Liver (tissue), 9 donors: ENCODE data around the gene EPGN. TPM values are rescaled to one million over a fixed set of nuclear protein-coding genes. Genes with fewer than 3 reads are reported as not detected.

Experiments used
- DNase-seq: peaks from one replicate; pipeline ENCODE4 v3.0.0-alpha.2; 2017; ENCODE audit warnings: low spot score
- H3K27ac ChIP-seq, 2 donors: one replicate each; pipeline ENCODE4 v1.7.0; 2013; ENCODE audit warnings: inconsistent platforms in 2 of 2, low read length in 2 of 2, control low read depth in 1 of 2, low read depth in 1 of 2, mild to moderate bottlenecking in 1 of 2
- H3K27me3 ChIP-seq, 4 donors: one replicate each; pipeline versions ENCODE4 v1.6.1 to v1.7.0; 2013; ENCODE audit warnings: low read length in 3 of 4, inconsistent platforms in 1 of 4, mild to moderate bottlenecking in 1 of 4, moderate library complexity in 1 of 4; ENCODE audit not compliant: control insufficient read depth in 4 of 4, insufficient read depth in 4 of 4
- H3K36me3 ChIP-seq, 4 donors: one replicate each; pipeline versions ENCODE4 v1.6.1 to v1.7.0; 2013; ENCODE audit warnings: low read length in 3 of 4, mild to moderate bottlenecking in 3 of 4, low read depth in 1 of 4, moderate library complexity in 1 of 4; ENCODE audit not compliant: control insufficient read depth in 4 of 4, insufficient read depth in 3 of 4
- H3K4me1 ChIP-seq, 4 donors: one replicate each; pipeline versions ENCODE4 v1.6.1 to v1.7.0; 2013; ENCODE audit warnings: low read length in 3 of 4, mild to moderate bottlenecking in 3 of 4, moderate library complexity in 1 of 4; ENCODE audit not compliant: control insufficient read depth in 4 of 4, insufficient read depth in 4 of 4
- H3K4me3 ChIP-seq, 3 donors: one replicate each; pipeline versions ENCODE4 v1.6.1 to v1.7.0; 2013; ENCODE audit warnings: low read length in 3 of 3, control low read depth in 1 of 3, low read depth in 1 of 3, mild to moderate bottlenecking in 1 of 3
- H3K9ac ChIP-seq, 2 donors: one replicate each; pipeline ENCODE4 v1.7.0; 2013; ENCODE audit warnings: low read length in 2 of 2, mild to moderate bottlenecking in 2 of 2, moderate library complexity in 2 of 2, control low read depth in 1 of 2, low read depth in 1 of 2
- H3K9me3 ChIP-seq, 4 donors: one replicate each; pipeline versions ENCODE4 v1.6.1 to v1.7.0; 2013; ENCODE audit warnings: low read length in 3 of 4; ENCODE audit not compliant: control insufficient read depth in 4 of 4
- CTCF ChIP-seq: fragments of 150-350 bp; IDR thresholded peaks from 2 replicates; pipeline ENCODE4 v1.5.1; 2017; ENCODE audit warnings: improper control_type of control experiment, low read depth, low read length; ENCODE audit not compliant: missing input control
- FOXA1 ChIP-seq: IDR thresholded peaks from 2 replicates; pipeline ENCODE4 v1.6.1; 2016; ENCODE audit warnings: antibody characterized with exemption
- GABPA ChIP-seq, 2 donors: IDR thresholded peaks in 1 of 2; conservative IDR thresholded peaks in 1 of 2; 2 replicates each; pipeline ENCODE4 v1.6.1; 2016; ENCODE audit warnings: antibody characterized with exemption in 2 of 2, mild to moderate bottlenecking in 1 of 2, moderate library complexity in 1 of 2
- HNF4G ChIP-seq: IDR thresholded peaks from 2 replicates; pipeline ENCODE4 v1.6.1; 2016; ENCODE audit warnings: antibody characterized with exemption
- MAX ChIP-seq: IDR thresholded peaks from 2 replicates; pipeline ENCODE4 v1.6.1; 2016; ENCODE audit warnings: antibody characterized with exemption
- NR2F2 ChIP-seq: IDR thresholded peaks from 2 replicates; pipeline ENCODE4 v1.6.1; 2016; ENCODE audit warnings: antibody characterized with exemption
- REST ChIP-seq: IDR thresholded peaks from 2 replicates; pipeline ENCODE4 v1.6.1; 2016; ENCODE audit warnings: antibody characterized with exemption, mild to moderate bottlenecking
- RXRA ChIP-seq, 2 donors: IDR thresholded peaks; 2 replicates each; pipeline ENCODE4 v1.6.1; 2017 to 2018; ENCODE audit warnings: antibody characterized with exemption in 2 of 2, mild to moderate bottlenecking in 1 of 2
- TAF1 ChIP-seq: conservative IDR thresholded peaks from 2 replicates; pipeline ENCODE4 v1.6.1; 2016; ENCODE audit warnings: antibody characterized with exemption, mild to moderate bottlenecking
- WGBS: extraction: QIAGEN DNeasy Blood & Tissue Kit; methylation state at CpG from one replicate; pipeline ENCODE4 v1.1.7; 2013; 5-methylcytosine and 5-hydroxymethylcytosine counted together
- polyA plus RNA-seq, 2 donors: library from polyadenylated mRNA; stranded (reverse) in 1 of 2; unstranded in 1 of 2; fragments of 200-250 nt in 1 of 2; fragments of >200 nt in 1 of 2; fragmentation: Nextera tagmentation in 1 of 2; extraction: Ambion mirVana in 1 of 2; gene quantifications; one replicate each; pipeline versions ENCODE4 v1.2.1 to v1.2.3, GENCODE V29; 2013 to 2015
- total RNA-seq, 2 donors: library from RNA; depleted of rRNA; stranded (reverse); fragments of >200 nt; gene quantifications; one replicate each; pipeline ENCODE4 v1.2.3, GENCODE V29; 2014
- TF ChIP-seq, protein P1 (sequence below): IDR thresholded peaks from 2 replicates; pipeline ENCODE4 v1.6.1; 2016; ENCODE audit warnings: antibody characterized with exemption
- TF ChIP-seq, protein P2 (sequence below): IDR thresholded peaks from 2 replicates; pipeline ENCODE4 v1.6.1; 2016; ENCODE audit warnings: antibody characterized with exemption
- donor health status: healthy.
- donor health status: healthy.
- donor health status: healthy.
- donor health status: healthy.
- donor health status: healthy.

The EPGN gene
- total and polyA plus RNA-seq, 4 donors: 0.09 to 0.75 TPM; not detected in 2

- Histone ChIP-seq H3K27ac (no peak overlapping the region), H3K36me3 (no peaks in the 10 kb centered on the region), H3K9me3 (peaks cover 0 to 11% (median 5%) of the 10 kb centered on the region in 4 donors), H3K9ac (no peak overlapping the region), H3K4me1 (no peaks in the 10 kb centered on the region), H3K27me3 (no peaks in the 10 kb centered on the region), H3K4me3 (no peak overlapping the region)
- TF ChIP-seq RXRA (IDR thresholded peaks at IDR 0.05) (no peak), GABPA (IDR thresholded peaks at IDR 0.05 in 1 of 2, conservative IDR thresholded peaks at IDR 0.05 in 1 of 2) (no peak), CTCF (no peak), FOXA1 (no peak), TAF1 (no peak), REST (no peak), MAX (no peak), HNF4G (no peak)
- TF ChIP-seq, protein P1, sequence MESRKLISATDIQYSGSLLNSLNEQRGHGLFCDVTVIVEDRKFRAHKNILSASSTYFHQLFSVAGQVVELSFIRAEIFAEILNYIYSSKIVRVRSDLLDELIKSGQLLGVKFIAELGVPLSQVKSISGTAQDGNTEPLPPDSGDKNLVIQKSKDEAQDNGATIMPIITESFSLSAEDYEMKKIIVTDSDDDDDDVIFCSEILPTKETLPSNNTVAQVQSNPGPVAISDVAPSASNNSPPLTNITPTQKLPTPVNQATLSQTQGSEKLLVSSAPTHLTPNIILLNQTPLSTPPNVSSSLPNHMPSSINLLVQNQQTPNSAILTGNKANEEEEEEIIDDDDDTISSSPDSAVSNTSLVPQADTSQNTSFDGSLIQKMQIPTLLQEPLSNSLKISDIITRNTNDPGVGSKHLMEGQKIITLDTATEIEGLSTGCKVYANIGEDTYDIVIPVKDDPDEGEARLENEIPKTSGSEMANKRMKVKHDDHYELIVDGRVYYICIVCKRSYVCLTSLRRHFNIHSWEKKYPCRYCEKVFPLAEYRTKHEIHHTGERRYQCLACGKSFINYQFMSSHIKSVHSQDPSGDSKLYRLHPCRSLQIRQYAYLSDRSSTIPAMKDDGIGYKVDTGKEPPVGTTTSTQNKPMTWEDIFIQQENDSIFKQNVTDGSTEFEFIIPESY: no peak
- DNase-seq: no peak
- 54% methylated on average over 1 of the region's 1 CpG for WGBS
Observed at GRCh38 chr4:74344031-74344430, 35.8 kb downstream of the EPGN start.

DNA sequence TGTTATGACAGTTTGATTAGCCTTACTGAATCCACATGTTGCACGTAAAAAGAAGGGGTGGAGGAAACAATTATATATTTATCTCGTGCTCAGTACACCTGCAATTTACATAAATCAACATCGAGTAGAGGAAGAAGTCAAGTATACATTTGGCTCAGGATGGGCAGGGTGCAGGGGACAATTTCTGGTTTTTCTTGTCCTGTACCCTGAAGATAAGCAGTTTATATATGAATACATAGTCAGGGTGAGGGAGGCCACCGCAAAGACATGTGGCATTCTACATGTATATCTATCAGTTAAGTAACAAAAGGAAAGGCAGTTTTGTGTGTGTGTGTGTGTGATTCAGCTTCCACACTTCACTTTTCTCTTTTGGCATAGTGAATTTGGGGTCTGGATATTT lies 45.6 kb downstream of the EPGN start:
- no peak overlapping the region for H3K27ac ChIP-seq
- H3K9ac ChIP-seq: no peak overlapping the region
- no peaks in the 10 kb centered on the region for H3K9me3 ChIP-seq
- no peaks in the 10 kb centered on the region for H3K27me3 ChIP-seq
- TF ChIP-seq NR2F2 (no peak), MAX (no peak)
- TF ChIP-seq, protein P2, sequence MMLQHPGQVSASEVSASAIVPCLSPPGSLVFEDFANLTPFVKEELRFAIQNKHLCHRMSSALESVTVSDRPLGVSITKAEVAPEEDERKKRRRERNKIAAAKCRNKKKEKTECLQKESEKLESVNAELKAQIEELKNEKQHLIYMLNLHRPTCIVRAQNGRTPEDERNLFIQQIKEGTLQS: no peak
- DNase-seq: no peak
- WGBS: 53% methylated on average over 4 of the region's 4 CpGs
- no peaks in the 10 kb centered on the region for H3K4me1 ChIP-seq
- no peaks in the 10 kb centered on the region for H3K36me3 ChIP-seq
- H3K4me3 ChIP-seq: no peak overlapping the region
